Psoas muscle (tissue), 8 donors: ENCODE data around the gene AP1M1. TPM values are rescaled to one million over a fixed set of nuclear protein-coding genes. Genes with fewer than 3 reads are reported as not detected.

Experiments used
- ATAC-seq, 4 donors: fragments of 200-7000 bp; cut with Tn5 transposase; one replicate each; pipeline ENCODE4 v1.9.1; 2020; ENCODE audit warnings: moderate library complexity in 3 of 4, mild to moderate bottlenecking in 2 of 4
- DNase-seq, 2 donors: peaks; one replicate each; pipeline ENCODE4 v3.0.0-alpha.2; 2020
- H3K27ac ChIP-seq: fragments of 200-600 bp; one replicate; pipeline ENCODE4 v1.8.0; 2022
- H3K27me3 ChIP-seq, 3 donors: fragments of 200-600 bp in 1 of 3; one replicate each; pipeline versions ENCODE4 v1.6.1 to v1.8.0; 2013 to 2022; ENCODE audit warnings: low read length in 2 of 3, mild to moderate bottlenecking in 2 of 3, moderate library complexity in 1 of 3; ENCODE audit not compliant: insufficient read depth in 3 of 3
- H3K36me3 ChIP-seq, 2 donors: fragments of 200-600 bp in 1 of 2; one replicate each; pipeline versions ENCODE4 v1.6.1 to v1.8.0; 2013 to 2022; ENCODE audit warnings: low read depth in 1 of 2, mild to moderate bottlenecking in 1 of 2, moderate library complexity in 1 of 2; ENCODE audit not compliant: insufficient read depth in 1 of 2
- H3K4me1 ChIP-seq: fragments of 200-600 bp; one replicate; pipeline ENCODE4 v1.8.0; 2022
- H3K4me3 ChIP-seq: fragments of 200-600 bp; one replicate; pipeline ENCODE4 v1.8.0; 2022; ENCODE audit warnings: mild to moderate bottlenecking
- H3K9me3 ChIP-seq: fragments of 200-600 bp; one replicate; pipeline ENCODE4 v1.8.0; 2022
- CTCF ChIP-seq: fragments of 200-600 bp; IDR thresholded peaks from one replicate; pipeline ENCODE4 v1.8.0; 2022; ENCODE audit warnings: antibody characterized with exemption
- WGBS, 3 donors: extraction: QIAGEN DNeasy Blood & Tissue Kit; methylation state at CpG; one replicate each; pipeline versions ENCODE4 v1.1.6 to v1.1.7; 2013; 5-methylcytosine and 5-hydroxymethylcytosine counted together
- intact Hi-C, 2 donors: fragments of 100-400 bp; cut with DNase I; formaldehyde crosslinking; loops; one replicate each; pipeline versions ENCODE4 v1.11.0 to v1.14.2; 2022
- long read RNA-seq, 2 donors: library from polyadenylated mRNA; unstranded; transcript quantifications; one replicate each; pipeline ENCODE4 v2.0.0, GENCODE V29; 2021
- polyA plus RNA-seq, 3 donors: library from polyadenylated mRNA; stranded (reverse); fragments of 200-250 nt; gene quantifications; one replicate each; pipeline ENCODE4 v1.2.3, GENCODE V29; 2013
- total RNA-seq, 4 donors: library from RNA; stranded (reverse); fragmentation: NEBNext Ultra II Directional in 2 of 4; extraction: Animal tissue kit (Norgen Biotek cat#: 25700) in 2 of 4; gene quantifications; one replicate each; pipeline versions ENCODE4 v1.2.1 to v1.2.4, GENCODE V29; 2021 to 2023
- donor health status: healthy with polysubstance abuse.
- donor health status: DM: no; HTN: no; CAD: no; lungs with moderate emphysema.
- donor health status: Bipolar disorder and iron deficiency.
- donor health status: healthy.
- donor health status: DM: yes; HTN: yes; CAD: no.
- donor health status: DM: no; HTN: no; CAD: no.
- donor health status: DM: no; HTN: no; CAD: no.
- donor health status: DM: yes; HTN: yes; CAD: no.

The AP1M1 gene
- total RNA-seq (10 to 100 TPM; 40.5 to 51.5 (median 45.2) TPM), polyA plus RNA-seq (100 to 1,000 TPM in 1 of 3 donors, 10 to 100 TPM in 2; 51.0 to 102 (median 57.7) TPM)
- long read RNA-seq, donor 1, full-length matches to known transcripts, result 45 of 49 reads
- long read RNA-seq, donor 1, partial matches to known transcripts, result 1 of 49 reads
- long read RNA-seq, donor 1, other reads (novel, unspliced or antisense), result 3 of 49 reads
- long read RNA-seq, donor 2, full-length matches to known transcripts, result 173 of 184 reads
- long read RNA-seq, donor 2, partial matches to known transcripts, result 8 of 184 reads
- long read RNA-seq, donor 2, other reads (novel, unspliced or antisense), result 3 of 184 reads

GRCh38 chr19:16197622-16198369 lies at the start of gene AP1M1:
AP1M1 (plus strand) TSS chr19:16197911; CDS start chr19:16198027, 116 bp downstream.
- TF ChIP-seq CTCF, result no peak
- intact Hi-C loops, result loop anchor here in 1 of 2 donors (2.0 kb wide), 1 partner anchor 87 kb away; the partner anchor contains the start of gene RAB8A
- DNase-seq (peak; percentile 99 to 100), ATAC-seq (peak; percentile 94 to 97 (median 97))
- H3K27me3 ChIP-seq, result no peaks in the 10 kb centered on the region
- WGBS, 3 donors, result 0 to 1% (median 1%) methylated on average over 57 to 65 of the region's 65 CpGs
- H3K4me1 ChIP-seq, result peaks cover 27% of the 10 kb centered on the region
- peaks cover 0 to 29% of the 10 kb centered on the region in 2 donors for H3K36me3 ChIP-seq
- H3K27ac ChIP-seq, result peak within 1 kb of the TSS; percentile 89
- H3K9me3 ChIP-seq, result no peaks in the 10 kb centered on the region
- peak within 1 kb of the TSS; percentile 100 for H3K4me3 ChIP-seq

- ATAC-seq (no peak), DNase-seq (no peak)
- intact Hi-C loops, result no loop called here
- no peaks in the 10 kb centered on the region for H3K9me3 ChIP-seq
- H3K36me3 ChIP-seq, result no peaks in the 10 kb centered on the region
- H3K27ac ChIP-seq, result no peak overlapping the region
- H3K27me3 ChIP-seq, result peaks cover 0 to 4% (median 0%) of the 10 kb centered on the region in 3 donors
- H3K4me3 ChIP-seq, result no peak overlapping the region
- WGBS, 3 donors, result 48 to 57% (median 51%) methylated on average over 7 to 8 of the region's 8 CpGs
- TF ChIP-seq CTCF, result no peak
- no peaks in the 10 kb centered on the region for H3K4me1 ChIP-seq
Observed at GRCh38 chr19:16148443-16149229, 49.1 kb upstream of the AP1M1 start.

DNA sequence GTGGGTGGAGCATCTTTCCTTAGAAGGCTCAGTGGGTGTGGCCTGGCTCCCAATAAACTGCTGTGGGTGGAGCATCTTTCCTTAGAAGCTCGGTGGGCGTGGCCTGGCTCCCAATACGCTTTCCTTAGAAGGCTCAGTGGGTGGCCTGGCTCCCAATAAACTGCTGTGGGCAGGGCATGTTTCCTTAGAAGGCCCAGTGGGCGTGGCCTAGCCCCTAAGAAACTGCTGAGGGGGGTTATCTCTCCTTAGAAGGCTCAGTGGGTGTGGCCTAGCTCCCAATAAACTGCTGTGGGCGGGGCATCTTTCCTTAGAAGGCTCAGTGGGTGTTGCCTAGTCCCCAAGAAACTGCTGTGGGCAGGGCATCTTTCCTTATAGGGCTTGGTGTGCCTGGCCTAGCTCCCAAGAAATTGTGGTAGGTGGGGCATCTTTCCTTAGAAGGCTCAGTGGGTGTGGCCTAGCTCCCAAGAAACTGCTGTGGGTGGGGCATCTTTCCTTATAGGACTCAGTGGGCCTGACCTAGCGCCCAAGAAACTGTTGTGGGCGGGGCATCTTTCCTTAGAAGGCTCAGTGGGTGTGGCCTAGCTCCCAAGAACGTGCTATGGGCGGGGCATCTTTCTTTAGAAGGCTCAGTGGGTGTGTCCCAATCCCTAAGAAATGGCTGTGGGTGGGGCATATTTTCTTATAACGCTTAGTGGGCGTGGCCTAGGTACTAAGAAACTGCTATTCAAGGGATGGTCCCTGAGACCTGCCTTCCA lies 44.0 kb upstream of the AP1M1 start:
- Histone ChIP-seq H3K4me1 (no peaks in the 10 kb centered on the region), H3K9me3 (no peaks in the 10 kb centered on the region), H3K27ac (no peak overlapping the region), H3K4me3 (no peak overlapping the region), H3K27me3 (peaks cover 0 to 3% (median 0%) of the 10 kb centered on the region in 3 donors), H3K36me3 (no peaks in the 10 kb centered on the region)
- intact Hi-C loops, result no loop called here
- ATAC-seq, result no peak
- TF ChIP-seq CTCF, result no peak
- WGBS, 3 donors, result 78 to 80% (median 79%) methylated on average over 11 of the region's 11 CpGs
- no peak for DNase-seq

GRCh38 chr19:16154557-16154956 lies 43.2 kb upstream of the AP1M1 start:
- Histone ChIP-seq H3K36me3 (no peaks in the 10 kb centered on the region), H3K9me3 (no peaks in the 10 kb centered on the region), H3K4me1 (no peaks in the 10 kb centered on the region), H3K27ac (no peak overlapping the region), H3K4me3 (no peak overlapping the region), H3K27me3 (peaks cover 0 to 3% (median 0%) of the 10 kb centered on the region in 3 donors)
- ATAC-seq (no peak), DNase-seq (no peak)
- 89 to 98% (median 89%) methylated on average over 8 of the region's 8 CpGs for WGBS, 3 donors
- TF ChIP-seq CTCF, result no peak
- intact Hi-C loops, result no loop called here
